Measurements from ENCODE around the gene ANKRD65.
"Not testable (repeated sequence)": the region's sequence is repeated elsewhere in the genome, so short reads cannot be mapped to it uniquely, and the experiment has no call there.

Gene ANKRD65

GRCh38 chr1:1373815-1374588 lies 47.1 kb downstream of the ANKRD65 start:
- peak overlapping the region; percentile 92 for H3K27ac ChIP-seq (ENCODE audit: low read length)
- H3K4me3 ChIP-seq (ENCODE audit: low read length in 2 of 2) = peak overlapping the region; percentile 85 to 86
- peaks cover 3 to 7% of the 10 kb centered on the region in 2 donors for H3K36me3 ChIP-seq (ENCODE audit: control insufficient read depth in 2 of 2, insufficient read depth in 2 of 2, low read length in 2 of 2)
- peak overlapping the region; percentile 89 to 96 for H3K9ac ChIP-seq (ENCODE audit: low read length in 2 of 2)
- no peaks in the 10 kb centered on the region for H3K9me3 ChIP-seq (ENCODE audit: control insufficient read depth in 2 of 2, low read length in 2 of 2)
- H3K4me1 ChIP-seq (ENCODE audit: control insufficient read depth, insufficient read depth, low read length) = peaks cover 30% of the 10 kb centered on the region
- H3K27me3 ChIP-seq (ENCODE audit: control insufficient read depth in 1 of 2, insufficient read depth in 2 of 2, low read length in 2 of 2) = no peaks in the 10 kb centered on the region

DNA sequence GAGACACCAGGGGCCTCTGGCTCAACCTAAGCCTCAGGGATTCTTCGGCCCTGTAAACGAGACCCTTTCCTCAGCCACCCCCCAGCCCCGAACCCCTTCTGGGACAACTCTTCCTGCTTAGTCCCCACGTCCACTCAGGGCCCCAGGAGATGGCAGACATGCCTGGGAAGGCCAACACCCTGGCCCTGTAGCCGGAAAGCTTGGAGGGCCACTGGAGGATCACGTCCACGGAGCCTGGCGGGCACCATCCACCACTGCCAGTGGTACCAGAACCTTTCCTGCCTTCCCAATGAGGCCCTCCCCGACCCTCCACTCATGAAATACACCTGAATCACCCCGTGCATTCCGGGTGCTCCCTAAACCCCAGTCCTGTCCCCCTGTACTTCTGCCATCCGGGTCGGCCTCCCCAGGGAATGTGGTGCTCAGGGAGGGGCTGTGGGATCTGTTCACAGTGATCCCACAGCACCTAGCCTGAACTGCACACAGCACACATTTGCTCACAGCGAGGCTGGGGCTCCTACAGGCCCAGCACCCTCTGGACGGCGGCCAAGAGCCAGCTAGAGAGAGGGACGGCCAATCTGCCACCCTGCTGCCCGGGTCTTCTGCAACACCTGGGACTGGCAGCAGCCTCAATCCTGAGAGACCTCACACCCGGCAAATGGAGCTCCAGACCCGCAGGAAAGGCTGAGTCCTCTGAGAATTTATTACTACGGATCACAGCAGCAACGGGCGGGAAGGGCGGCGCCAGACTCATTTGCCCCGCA lies 47.8 kb downstream of the ANKRD65 start:
- H3K9ac ChIP-seq (ENCODE audit: low read length in 2 of 2) = no peak overlapping the region
- no peak overlapping the region for H3K4me3 ChIP-seq (ENCODE audit: low read length in 2 of 2)
- no peaks in the 10 kb centered on the region for H3K9me3 ChIP-seq (ENCODE audit: control insufficient read depth in 2 of 2, low read length in 2 of 2)
- no peak overlapping the region for H3K27ac ChIP-seq (ENCODE audit: low read length)
- peaks cover 3 to 7% of the 10 kb centered on the region in 2 donors for H3K36me3 ChIP-seq (ENCODE audit: control insufficient read depth in 2 of 2, insufficient read depth in 2 of 2, low read length in 2 of 2)
- peaks cover 30% of the 10 kb centered on the region for H3K4me1 ChIP-seq (ENCODE audit: control insufficient read depth, insufficient read depth, low read length)
- no peaks in the 10 kb centered on the region for H3K27me3 ChIP-seq (ENCODE audit: control insufficient read depth in 1 of 2, insufficient read depth in 2 of 2, low read length in 2 of 2)

DNA sequence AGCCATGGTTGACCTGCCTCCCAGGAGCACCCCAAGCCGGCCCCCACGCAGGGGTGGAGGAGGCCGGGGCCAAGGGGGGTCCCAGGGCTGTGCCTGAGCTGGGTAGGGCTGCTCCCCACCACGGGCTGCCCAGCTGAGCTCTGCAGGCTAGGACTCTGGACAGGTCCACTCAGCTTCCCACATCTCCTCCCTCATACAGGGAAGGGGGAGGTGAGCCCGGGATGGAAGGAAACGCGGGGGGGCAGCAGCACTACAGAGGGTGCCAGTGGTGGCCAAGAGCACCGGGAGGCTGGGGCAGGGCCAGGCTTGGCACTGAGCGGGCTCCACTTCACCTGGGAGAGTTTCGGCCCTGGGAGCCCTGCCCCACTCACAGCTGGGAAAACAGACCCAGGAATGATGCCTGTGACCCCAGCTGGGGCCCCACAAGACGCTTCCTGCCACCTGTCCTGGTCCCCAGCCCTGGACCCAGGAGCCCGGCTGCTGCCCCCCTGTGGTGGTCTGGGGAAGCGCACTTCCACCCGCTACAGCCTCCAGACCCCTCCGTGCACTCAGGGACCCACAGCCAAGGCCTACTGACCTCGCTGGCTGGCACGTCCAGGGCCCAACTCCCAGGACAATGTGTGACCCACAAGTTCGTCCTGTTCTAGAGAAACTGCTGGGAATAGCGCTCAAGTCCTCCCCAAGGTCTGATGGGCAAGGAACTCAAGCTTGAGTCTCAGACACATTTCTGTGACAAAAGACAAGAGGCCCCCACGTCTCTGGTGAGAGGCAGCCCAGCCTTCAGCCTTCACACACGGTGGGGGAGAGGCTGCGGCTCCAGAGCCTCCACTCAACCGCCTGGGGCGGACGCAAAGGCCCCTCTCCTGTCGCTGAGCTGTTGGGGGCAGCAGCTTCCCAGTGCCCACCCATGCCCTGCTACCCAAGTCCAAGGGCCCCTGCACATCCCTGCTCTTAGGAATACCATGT lies 49.0 kb downstream of the ANKRD65 start:
- H3K9ac ChIP-seq (ENCODE audit: low read length in 2 of 2) = no peak overlapping the region
- no peak overlapping the region for H3K27ac ChIP-seq (ENCODE audit: low read length)
- peak overlapping the region in 1 of 2 donors; percentile 15 for H3K4me3 ChIP-seq (ENCODE audit: low read length in 2 of 2)
- no peaks in the 10 kb centered on the region for H3K27me3 ChIP-seq (ENCODE audit: control insufficient read depth in 1 of 2, insufficient read depth in 2 of 2, low read length in 2 of 2)
- peaks cover 3 to 7% of the 10 kb centered on the region in 2 donors for H3K36me3 ChIP-seq (ENCODE audit: control insufficient read depth in 2 of 2, insufficient read depth in 2 of 2, low read length in 2 of 2)
- H3K4me1 ChIP-seq (ENCODE audit: control insufficient read depth, insufficient read depth, low read length) = peaks cover 30% of the 10 kb centered on the region
- H3K9me3 ChIP-seq (ENCODE audit: control insufficient read depth in 2 of 2, low read length in 2 of 2) = no peaks in the 10 kb centered on the region

DNA sequence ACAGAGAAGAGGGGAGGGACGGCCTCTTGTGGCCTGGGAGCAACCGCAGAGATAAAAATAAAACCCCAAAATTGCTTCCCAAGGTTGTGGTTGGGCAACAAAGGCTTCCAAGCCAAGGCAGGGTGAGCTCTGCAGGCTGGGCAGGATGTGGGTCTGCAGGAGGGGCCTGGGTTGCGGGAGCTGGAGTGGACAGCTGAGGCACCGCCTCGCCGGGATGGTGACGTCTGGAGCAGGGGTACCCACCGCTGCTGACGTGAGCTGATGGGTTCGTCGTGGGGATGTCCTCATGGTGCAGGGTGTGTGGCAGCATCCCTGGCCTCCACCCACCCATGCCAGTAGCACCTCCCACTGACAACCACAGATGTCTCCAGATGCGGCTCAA lies 49.7 kb downstream of the ANKRD65 start:
- Histone ChIP-seq H3K27ac (ENCODE audit: low read length) (no peak overlapping the region), H3K4me3 (ENCODE audit: low read length in 2 of 2) (no peak overlapping the region), H3K9ac (ENCODE audit: low read length in 2 of 2) (no peak overlapping the region)

GRCh38 chr1:1370771-1371300 lies 50.2 kb downstream of the ANKRD65 start:
- H3K27ac ChIP-seq (ENCODE audit: low read length) = no peak overlapping the region
- H3K9me3 ChIP-seq (ENCODE audit: control insufficient read depth in 2 of 2, low read length in 2 of 2) = no peaks in the 10 kb centered on the region
- peaks cover 3 to 7% of the 10 kb centered on the region in 2 donors for H3K36me3 ChIP-seq (ENCODE audit: control insufficient read depth in 2 of 2, insufficient read depth in 2 of 2, low read length in 2 of 2)
- H3K4me3 ChIP-seq (ENCODE audit: low read length in 2 of 2) = no peak overlapping the region
- H3K4me1 ChIP-seq (ENCODE audit: control insufficient read depth, insufficient read depth, low read length) = peaks cover 27% of the 10 kb centered on the region
- H3K27me3 ChIP-seq (ENCODE audit: control insufficient read depth in 1 of 2, insufficient read depth in 2 of 2, low read length in 2 of 2) = no peaks in the 10 kb centered on the region
- H3K9ac ChIP-seq (ENCODE audit: low read length in 2 of 2) = no peak overlapping the region

More for the DNA sequence above, 49.7 kb downstream of the ANKRD65 start:
- Histone ChIP-seq H3K9me3 (ENCODE audit: control insufficient read depth in 2 of 2, low read length in 2 of 2) (no peaks in the 10 kb centered on the region), H3K27me3 (ENCODE audit: control insufficient read depth in 1 of 2, insufficient read depth in 2 of 2, low read length in 2 of 2) (no peaks in the 10 kb centered on the region), H3K4me1 (ENCODE audit: control insufficient read depth, insufficient read depth, low read length) (peaks cover 30% of the 10 kb centered on the region), H3K36me3 (ENCODE audit: control insufficient read depth in 2 of 2, insufficient read depth in 2 of 2, low read length in 2 of 2) (peaks cover 3 to 7% of the 10 kb centered on the region in 2 donors)

DNA sequence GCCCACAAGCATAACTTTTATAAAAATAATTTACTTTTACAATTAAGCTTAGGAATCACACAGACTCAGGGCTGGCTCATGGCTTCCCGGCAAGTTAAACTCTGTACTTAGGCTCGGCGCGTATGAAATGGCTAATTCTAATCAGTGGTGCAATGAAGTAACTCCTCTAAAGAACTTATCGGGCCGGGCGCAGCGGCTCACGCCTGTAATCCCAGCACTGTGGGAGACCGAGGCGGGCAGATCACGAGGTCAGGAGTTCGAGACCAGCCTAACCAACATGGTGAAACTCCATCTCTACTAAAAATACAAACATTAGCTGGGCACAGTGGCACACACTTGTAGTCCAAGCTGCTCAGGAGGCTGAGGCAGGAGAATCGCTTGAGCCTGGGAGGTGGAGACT lies 51.0 kb downstream of the ANKRD65 start:
- not testable (repeated sequence) for H3K4me3 ChIP-seq (ENCODE audit: low read length in 2 of 2); H3K9me3 ChIP-seq (ENCODE audit: control insufficient read depth in 2 of 2, low read length in 2 of 2); H3K27ac ChIP-seq (ENCODE audit: low read length); H3K27me3 ChIP-seq (ENCODE audit: control insufficient read depth in 1 of 2, insufficient read depth in 2 of 2, low read length in 2 of 2); H3K36me3 ChIP-seq (ENCODE audit: control insufficient read depth in 2 of 2, insufficient read depth in 2 of 2, low read length in 2 of 2); H3K9ac ChIP-seq (ENCODE audit: low read length in 2 of 2)
- H3K4me1 ChIP-seq (ENCODE audit: control insufficient read depth, insufficient read depth, low read length) = peaks cover 27% of the 10 kb centered on the region
